HG02885 (cell line): Measurements from ENCODE around the gene C1orf210.

ENCODE experiments used
- ATAC-seq: cut with Tn5 transposase; IDR thresholded peaks from one replicate; pipeline ENCODE4 v1.9.1; 2021; ENCODE audit warnings: mild to moderate bottlenecking; ENCODE audit not compliant: unreplicated experiment, poor library complexity

C1orf210 gene

DNA sequence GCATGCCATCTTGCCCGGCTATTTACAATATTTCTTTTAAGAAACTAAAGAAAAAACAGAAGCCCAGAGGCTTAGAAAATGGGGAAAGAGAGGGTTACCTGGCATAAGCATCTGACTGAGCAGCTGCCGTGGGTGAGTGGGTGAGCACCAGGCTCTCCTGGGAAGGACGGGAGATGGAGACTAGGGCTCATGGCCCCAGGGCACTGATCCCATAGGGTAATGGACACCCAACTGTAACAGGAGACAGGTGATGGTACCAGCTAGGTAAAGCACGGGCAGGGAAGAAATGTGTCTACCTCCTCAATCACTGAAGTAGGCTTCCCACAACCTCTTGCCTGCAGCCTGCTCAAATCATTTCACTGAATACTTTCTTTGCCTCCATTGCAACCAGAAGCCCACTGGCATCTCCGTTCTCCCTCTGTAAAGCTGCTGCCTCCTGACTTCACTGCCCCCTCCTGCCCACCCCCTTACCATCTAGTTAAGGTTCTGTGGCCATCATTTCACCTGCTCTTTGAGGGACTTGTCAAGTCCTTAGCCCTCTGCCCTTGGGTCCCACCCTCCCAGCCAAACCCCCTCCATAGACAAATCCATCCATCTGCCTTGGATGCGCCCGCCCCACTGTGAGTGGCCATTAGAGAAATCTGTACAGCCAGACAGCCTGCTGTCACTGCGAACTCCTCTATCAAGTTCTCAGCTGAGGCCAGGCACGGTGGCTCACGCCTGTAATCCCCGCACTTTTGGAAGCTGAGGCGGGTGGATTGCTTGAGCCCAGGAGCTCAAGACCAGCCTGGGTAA, 9.4 kb downstream of the C1orf210 start:
- ATAC-seq, result no peak

DNA sequence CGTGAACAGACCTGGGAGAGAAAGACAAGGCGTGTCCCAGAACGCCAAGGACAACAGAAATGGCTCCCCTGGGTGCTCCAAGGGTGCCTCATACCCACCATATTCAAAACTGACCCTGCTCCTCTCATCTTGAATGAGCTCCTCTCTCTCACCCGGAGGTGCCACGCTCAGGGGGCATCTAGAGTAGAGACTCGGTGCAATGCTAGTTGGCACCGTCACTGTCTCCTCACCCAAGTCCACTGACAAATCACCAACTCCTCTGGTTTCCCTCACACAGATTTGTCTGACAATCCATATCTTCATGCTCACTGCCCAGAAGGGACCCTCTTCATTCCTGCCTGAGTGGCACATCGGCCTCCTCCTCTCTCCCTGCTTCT, 10.6 kb downstream of the C1orf210 start:
- ATAC-seq, result no peak

GRCh38 chr1:43274125-43274803, 11.1 kb downstream of the C1orf210 start:
- ATAC-seq, result no peak

- ATAC-seq, result no peak
These were observed 11.7 kb downstream of the C1orf210 start for GRCh38 chr1:43273708-43274107.

GRCh38 chr1:43272576-43273571, 12.5 kb downstream of the C1orf210 start:
- ATAC-seq, result no peak

- no peak for ATAC-seq
These were observed 13.2 kb downstream of the C1orf210 start for GRCh38 chr1:43272161-43272560.

DNA sequence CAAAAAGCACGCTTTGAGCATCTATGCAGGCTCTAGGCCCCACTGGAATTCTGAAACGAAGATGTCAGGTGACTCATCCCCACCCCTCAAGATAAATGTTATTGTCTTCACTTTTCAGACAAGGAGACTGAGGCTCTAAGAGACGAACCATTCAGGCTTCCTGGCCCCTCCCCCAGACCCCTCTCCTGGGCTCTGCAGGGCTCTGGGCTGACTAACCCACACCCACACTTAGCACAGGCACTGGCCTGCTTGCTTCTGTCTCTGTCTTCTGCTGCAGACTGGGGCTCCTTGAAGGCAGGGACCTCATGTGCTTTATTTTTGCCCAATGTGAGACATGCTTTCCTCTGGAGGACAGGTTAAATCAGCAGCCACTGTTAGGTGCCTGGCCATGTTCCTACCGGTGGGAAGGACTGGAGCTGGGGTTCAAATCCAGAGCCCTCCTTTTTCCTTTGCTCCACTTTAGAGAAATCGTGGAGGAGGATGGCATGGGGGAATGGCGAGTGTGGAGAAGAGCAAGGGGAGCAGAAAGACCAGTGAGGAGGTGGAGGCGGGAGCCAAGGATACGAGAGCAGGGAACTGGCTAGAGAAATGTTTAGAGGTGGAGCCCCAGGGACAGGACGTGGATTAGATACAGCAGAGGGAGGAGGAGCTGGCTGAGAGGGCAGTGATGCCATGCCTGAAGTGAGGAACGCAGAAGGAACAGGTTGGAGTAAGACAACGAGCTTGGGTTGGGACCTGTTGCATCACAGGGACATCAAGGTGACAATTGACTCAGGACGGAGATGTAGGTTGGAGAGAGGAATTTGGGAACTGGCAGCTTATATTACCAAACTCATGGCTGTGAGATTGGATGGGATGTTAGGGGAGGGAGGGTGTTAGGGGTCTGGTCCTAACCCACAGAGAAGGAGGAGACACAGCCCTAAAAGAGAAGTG, 13.9 kb downstream of the C1orf210 start:
- ATAC-seq, result no peak

GRCh38 chr1:43270421-43271095, 14.8 kb downstream of the C1orf210 start:
- ATAC-seq, result no peak

DNA sequence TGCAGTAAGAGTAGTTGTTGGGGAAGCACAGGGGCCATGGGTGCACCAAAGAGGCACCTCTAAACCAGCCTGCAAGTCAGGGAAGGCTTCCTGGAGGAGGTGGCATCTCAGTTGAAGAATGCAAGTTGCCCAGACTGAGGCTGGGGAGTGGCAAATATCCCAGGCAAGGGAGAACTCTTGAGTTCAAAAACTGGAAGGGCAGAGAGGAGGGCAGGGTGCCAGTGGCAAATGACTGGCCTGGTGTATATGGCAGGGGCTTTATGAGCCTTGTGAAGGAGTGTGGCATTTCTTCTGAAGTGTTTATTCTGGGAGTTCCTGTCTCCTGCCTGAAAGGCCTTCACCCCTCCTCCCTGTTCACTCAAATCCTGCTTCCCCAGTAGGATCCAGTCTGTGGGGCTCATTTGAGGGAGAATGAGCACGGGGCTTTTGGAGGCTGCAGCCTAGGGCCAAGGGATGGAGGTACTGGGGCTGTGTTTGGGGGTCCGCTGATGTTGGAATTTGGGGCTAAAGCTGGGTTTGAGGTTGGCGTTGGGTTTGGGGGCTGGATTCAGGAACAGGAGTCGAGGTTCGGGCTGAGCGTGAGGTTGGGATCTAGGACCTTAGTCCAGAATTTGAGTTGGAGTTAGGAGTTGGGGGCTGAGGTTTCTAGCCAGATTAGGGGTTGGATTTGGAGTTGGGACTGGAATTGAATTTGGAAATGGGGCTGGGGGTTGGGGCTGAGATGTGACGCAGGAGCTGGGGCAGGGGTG, 15.6 kb downstream of the C1orf210 start, which contains the start of gene TMEM125:
TSS of gene TMEM125 (plus strand) at position 357 of the 749 bp plus-strand sequence. CDS start 2,740 bp downstream, outside the sequence.
- no peak for ATAC-seq

GRCh38 chr1:43267818-43268425, 17.5 kb downstream of the C1orf210 start:
- ATAC-seq, result no peak

DNA sequence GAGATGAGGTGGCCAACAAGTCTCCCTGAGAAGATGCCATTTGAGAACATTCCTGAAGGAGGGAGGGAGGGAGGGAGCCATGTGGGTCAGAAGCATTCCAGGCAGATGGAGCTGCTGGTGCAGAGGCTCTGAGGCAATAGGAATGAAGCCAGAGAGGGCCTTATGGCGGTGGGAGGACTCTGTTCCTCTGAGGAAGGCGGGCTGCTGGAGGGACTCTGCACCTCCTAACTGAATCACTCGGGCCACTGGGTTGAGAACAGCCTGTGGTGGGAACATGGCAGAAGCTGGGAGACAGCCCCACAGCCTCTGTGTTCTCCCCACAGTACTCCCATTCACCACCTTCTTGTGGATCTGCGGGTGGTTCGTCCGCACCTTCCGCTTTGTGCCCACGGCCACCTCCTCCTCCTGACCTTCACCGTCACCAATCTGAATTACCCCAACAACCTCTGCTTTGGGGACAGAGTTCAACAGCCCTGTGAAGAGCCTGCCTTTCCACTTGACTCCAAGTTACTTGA, 18.0 kb downstream of the C1orf210 start:
- ATAC-seq, result no peak

DNA sequence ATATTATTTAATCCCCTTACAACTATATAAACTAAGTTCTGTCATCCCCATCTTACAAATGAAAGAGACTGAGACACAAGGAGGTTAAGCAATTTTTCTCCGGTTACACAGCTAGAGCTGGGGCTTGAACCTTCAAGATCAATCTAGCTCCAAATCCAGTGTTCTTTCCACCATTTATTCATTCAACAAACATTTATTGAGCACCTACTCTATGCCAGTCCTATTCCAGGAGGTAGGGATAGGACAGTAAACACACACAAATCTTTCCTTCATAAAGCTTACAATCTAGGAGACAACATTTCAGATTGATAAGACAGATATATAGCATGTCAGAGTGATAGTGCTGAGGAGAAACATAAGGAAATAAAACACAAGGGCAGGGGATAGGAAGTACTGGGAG, 18.5 kb downstream of the C1orf210 start:
- no peak for ATAC-seq

DNA sequence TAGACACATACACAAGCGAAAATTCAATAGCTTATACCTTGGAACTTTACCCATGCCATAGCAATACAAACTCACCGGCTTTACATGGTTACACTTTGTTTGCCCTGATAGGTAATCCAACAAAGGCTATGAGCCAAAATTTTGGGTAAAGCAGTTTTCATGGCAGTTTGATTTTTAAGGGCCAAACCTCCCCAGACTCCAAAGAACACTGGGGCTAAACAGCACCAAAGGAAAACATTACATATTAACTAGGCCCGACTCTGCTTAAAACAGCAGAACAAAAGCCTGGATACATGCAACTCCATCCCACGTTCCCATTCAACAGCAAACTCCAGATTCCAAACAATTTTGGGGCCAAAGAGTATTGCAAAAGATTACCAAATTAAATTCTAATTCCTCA, 19.9 kb downstream of the C1orf210 start:
- ATAC-seq, result no peak

DNA sequence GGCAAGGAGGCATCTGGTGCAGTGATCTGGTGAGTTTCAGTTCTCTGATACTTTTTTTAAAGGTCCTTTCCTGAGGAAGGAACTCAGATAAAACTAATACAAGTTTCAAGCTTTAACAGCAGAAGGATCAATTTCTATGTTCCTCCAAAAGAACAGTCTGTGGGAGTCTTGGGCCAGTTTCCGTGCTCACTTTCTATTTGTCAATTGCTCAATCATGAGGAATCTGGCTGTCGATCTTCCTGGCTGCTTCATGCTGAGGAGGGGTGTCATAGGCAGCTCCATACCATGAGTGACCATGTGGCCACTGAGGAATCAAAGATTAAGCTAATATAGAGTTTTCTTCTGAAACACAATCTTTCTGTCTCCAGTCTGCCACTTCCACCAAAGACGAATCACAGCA, 27.0 kb downstream of the C1orf210 start:
- no peak for ATAC-seq

GRCh38 chr1:43256675-43257570, 28.5 kb downstream of the C1orf210 start:
- no peak for ATAC-seq

DNA sequence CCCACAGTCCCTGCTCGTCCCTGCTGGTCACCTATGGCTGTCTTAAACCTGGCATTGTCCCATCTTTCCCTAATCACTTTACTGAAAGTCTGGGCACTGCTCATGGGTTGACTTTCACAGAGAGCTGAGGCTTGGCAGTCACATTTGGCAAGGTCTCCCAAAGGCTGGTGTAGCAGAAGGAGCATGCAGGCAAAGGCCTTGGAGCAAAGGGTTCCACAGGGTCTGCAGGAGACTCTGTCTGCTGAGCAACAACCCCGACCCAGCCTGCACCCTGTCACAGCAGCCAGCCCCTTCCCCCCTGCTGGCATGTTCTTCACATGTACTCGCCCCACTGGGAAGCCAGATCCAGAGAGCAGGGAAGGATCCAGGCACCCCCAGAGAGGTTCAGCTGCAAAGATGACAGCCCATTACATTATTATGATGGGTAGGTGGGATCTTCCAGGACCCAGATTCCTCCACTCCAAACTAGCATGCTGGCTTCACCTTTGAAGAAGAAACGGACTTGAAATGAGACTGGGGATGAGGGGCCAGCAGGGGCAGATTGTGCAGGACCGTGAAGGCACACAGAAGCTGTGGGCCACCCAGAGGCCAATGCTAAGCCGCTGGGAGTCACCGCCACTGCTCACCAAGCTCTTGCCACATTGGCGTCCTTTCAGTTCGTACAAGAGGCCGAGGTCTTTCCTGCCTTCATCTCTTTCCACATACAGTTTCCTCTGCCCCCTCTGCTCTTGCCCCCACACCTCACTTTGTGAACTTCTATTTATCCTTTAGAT, 29.8 kb downstream of the C1orf210 start:
- ATAC-seq, result no peak
